GM12874 (cell line): ENCODE data around the gene IMPA2.

Source experiments
- CTCF ChIP-seq: IDR thresholded peaks from 2 replicates; pipeline ENCODE4 v1.5.1; 2011; ENCODE audit warnings: low read depth, mild to moderate bottlenecking, control low read depth, low read length, moderate library complexity; ENCODE audit not compliant: insufficient read depth

The IMPA2 gene

DNA sequence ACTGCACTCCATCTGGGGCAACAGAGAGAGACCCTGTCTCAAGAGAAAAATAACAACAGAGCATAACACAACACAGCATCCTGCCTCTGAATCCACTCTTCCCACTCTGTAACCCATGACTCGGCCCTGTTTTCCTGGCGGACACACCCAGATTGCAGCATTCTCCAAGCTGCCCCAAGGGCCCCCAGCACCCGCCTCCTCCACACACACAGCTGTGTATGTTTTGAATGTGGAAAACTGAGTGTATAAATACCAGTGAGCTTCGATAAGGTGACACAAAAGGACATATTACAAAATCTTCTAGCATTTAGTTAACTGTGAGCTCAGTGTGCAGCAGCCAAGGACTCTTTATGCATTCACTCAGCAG lies 13.0 kb downstream of the IMPA2 start:
- TF ChIP-seq CTCF = no peak

- TF ChIP-seq CTCF = no peak
These were observed 13.6 kb downstream of the IMPA2 start for GRCh38 chr18:11994703-11995444.

- peak; percentile 79 for TF ChIP-seq CTCF
These were observed 14.3 kb downstream of the IMPA2 start for GRCh38 chr18:11995445-11996189.

DNA sequence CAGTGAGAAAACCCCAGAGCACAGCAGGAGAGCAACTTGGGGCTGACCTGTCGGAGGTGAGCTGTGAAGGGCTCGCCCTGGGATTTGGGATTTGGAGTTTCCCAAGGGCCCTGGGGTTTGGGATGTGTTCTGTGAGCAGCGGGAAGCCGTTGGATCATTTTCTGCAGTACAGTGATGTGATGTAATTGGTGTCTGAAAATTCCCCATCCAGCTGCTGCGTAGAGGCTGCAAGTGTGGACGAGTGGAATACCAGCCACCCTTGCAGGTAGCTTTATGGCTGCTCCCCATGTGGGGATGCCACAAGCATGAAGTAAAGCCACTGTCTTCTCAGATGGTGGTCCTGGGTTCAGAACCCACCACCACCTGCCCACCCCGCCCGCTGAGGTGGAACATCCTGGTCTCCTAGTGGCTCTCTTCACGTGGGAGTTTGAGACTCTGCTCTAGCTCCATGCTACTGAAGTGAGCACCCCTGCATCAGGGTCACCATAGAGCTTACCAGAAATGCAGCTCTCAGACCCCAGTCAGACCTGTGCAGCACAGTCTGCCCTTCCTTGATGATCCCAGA lies 15.0 kb downstream of the IMPA2 start:
- no peak for TF ChIP-seq CTCF

GRCh38 chr18:11996907-11997306 lies 15.6 kb downstream of the IMPA2 start:
- TF ChIP-seq CTCF = no peak

GRCh38 chr18:11997466-11997865 lies 16.2 kb downstream of the IMPA2 start:
- no peak for TF ChIP-seq CTCF

- no peak for TF ChIP-seq CTCF
These were observed 16.9 kb downstream of the IMPA2 start for GRCh38 chr18:11998193-11998592.
